Stomach (tissue), 4 donors: ENCODE results near the gene SENP6.

Experiments
- EP300 ChIP-seq: sonication (generic); formaldehyde crosslinking; IDR thresholded peaks from one replicate; pipeline ENCODE4 v1.6.1; 2017; ENCODE audit warnings: antibody characterized with exemption
- POLR2A ChIP-seq, 4 donors: fragments of 450-650 bp; IDR thresholded peaks; one replicate each; pipeline ENCODE4 v1.6.1; 2016; ENCODE audit warnings: antibody characterized with exemption in 4 of 4, control low read depth in 2 of 4, mild to moderate bottlenecking in 1 of 4, moderate library complexity in 1 of 4
- POLR2AphosphoS5 ChIP-seq, 3 donors: sonication (generic); formaldehyde crosslinking; IDR thresholded peaks; one replicate each; pipeline ENCODE4 v1.6.1; 2016; ENCODE audit warnings: antibody characterized with exemption in 3 of 3
- TF ChIP-seq, protein P1 (sequence below), 7 experiments: fragments of 450-650 bp in 4 of 7; fragments of 200-600 bp in 3 of 7; sonication (generic) in 3 of 7; IDR thresholded peaks; one replicate each; pipeline ENCODE4 v1.5.1; 2016 to 2019; ENCODE audit warnings: antibody characterized with exemption in 7 of 7, control low read depth in 2 of 7, mild to moderate bottlenecking in 1 of 7

GRCh38 chr6:75612434-75612833 is 10.8 kb downstream of the SENP6 start:
- TF ChIP-seq POLR2A (IDR thresholded peaks at IDR 0.05) (no peak), POLR2AphosphoS5 (IDR thresholded peaks at IDR 0.05) (no peak), EP300 (no peak)
- TF ChIP-seq, protein P1, sequence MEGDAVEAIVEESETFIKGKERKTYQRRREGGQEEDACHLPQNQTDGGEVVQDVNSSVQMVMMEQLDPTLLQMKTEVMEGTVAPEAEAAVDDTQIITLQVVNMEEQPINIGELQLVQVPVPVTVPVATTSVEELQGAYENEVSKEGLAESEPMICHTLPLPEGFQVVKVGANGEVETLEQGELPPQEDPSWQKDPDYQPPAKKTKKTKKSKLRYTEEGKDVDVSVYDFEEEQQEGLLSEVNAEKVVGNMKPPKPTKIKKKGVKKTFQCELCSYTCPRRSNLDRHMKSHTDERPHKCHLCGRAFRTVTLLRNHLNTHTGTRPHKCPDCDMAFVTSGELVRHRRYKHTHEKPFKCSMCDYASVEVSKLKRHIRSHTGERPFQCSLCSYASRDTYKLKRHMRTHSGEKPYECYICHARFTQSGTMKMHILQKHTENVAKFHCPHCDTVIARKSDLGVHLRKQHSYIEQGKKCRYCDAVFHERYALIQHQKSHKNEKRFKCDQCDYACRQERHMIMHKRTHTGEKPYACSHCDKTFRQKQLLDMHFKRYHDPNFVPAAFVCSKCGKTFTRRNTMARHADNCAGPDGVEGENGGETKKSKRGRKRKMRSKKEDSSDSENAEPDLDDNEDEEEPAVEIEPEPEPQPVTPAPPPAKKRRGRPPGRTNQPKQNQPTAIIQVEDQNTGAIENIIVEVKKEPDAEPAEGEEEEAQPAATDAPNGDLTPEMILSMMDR (IDR thresholded peaks at IDR 0.05), result no peak
